Activated CD8-positive, alpha-beta memory T cell treated with anti-CD3 and anti-CD28 coated beads, Interleukin-2, amount 50 U/mL, for 1 hour (primary cell): Measurements from ENCODE around the gene PPP1R18.

ENCODE experiments used
- DNase-seq: peaks from one replicate; pipeline ENCODE4 v3.0.0-alpha.2; 2020; ENCODE audit errors: extremely low read depth

PPP1R18 gene

DNA sequence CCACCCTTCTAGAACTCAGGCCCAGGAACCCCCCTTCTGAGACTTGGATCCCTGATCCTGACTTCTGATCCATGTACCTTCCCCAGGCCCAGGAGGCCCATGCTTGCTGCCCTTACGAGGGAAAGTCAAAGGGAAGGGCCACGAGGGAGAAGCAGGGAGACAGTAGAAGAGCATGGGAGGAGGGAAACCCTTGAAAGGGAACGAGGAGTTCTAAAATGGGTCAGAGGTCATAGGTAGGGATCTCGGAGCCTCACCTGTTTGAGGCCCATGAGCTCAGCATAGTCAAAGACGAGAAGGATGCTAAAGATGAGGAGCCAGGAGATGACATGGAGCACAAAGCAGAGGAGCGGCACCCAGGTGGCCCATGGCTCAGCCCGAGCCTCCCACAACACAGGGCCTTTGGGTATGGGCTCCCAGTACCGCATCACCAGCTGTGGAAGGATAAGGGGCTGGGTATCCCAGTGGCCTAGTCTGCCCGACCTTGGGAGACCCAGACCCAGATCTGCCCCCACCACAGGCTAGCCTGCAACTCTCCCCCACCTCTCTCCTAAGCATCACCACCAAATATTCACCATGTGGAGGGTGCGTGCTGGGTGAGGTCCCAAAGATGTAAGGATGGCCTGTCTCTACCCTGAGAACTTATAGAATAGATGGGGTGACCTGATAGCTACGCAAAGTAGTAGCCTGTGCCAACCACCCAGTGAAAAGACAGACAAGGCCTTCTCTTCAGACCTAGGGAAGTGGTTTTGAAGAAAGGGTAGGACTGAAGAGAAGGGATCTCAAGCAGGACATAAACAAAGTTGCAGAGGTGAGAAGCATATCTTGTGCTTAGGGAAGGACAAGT lies 2.8 kb upstream of the PPP1R18 start:
- DNase-seq = no peak

- no peak for DNase-seq
Observed at GRCh38 chr6:30688569-30688968, 2.1 kb upstream of the PPP1R18 start.

DNA sequence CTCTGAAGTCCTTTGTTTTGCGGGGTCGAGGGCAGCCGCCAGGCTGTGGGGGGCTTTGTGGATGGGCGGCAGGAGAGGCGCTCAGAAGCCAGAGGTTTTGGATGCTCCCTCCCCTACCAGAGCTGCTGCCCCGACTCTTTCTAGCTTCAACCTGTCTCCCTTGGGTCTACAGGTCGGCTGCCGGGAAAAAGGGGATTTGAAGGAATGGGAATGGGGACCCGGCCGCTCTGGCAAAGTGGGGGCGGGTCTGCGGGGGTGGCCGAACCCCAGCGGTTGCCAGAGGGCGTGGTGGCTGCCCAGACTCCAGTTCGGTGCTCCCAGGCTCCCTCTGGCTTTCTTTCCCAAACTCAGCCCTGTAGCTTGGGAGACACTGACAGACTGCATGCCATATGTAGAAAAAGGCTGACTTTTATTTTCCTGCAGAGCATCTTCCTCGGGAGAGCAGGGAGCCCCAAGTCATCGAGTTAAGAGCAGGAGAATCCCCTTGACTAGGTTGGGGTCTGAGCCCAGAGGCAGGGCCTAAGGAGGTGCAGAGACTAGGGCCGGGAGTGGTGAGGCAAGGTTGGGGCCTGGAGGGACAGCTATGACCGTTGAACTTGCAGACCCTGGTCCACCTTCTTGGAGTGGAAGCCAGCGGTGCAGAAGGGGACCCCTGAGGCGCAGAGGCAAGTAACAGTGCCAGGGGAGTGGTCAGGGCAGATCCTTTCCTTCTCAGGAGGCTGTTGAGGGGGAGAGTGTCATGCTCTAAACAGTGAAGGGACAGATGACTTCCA lies 1.4 kb upstream of the PPP1R18 start:
- DNase-seq = no peak

DNA sequence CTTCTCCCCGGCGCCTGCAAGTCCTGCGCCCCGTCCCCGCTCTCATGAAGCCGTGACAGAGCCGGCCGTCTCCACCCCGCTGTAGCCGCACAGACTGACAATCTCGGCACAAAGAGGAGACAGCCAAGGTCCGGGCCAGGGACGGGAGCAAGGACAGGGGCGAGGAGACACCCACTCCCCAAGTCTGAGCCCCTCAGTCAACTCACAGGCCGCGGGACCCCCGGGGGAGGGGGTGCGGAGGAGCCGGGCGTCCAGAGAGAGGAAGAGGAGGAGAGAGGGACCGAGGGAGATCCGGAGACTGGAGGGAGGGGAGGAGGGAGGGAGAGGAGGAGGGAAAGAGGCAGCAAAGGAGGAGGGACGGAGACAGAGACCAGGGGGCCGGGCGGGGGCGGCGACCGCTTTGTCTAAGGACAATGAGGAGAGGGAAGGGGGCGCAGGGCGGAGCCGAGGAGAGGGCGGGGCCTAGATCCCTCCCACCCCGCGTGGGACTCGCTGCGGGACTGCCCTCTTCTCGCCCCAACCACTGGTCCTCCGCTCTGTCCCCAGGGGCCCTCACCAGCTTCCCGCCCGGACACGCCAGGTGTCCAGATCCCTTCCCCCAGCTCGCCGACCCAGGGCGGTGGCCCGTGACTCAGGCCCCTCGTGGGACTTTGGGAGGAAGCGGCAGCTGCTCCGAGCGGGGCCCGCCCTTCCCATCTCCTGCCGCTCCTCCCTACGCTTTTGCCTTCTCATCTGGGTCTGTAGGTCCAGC lies 638 bp upstream of the PPP1R18 start:
- no peak for DNase-seq

DNA sequence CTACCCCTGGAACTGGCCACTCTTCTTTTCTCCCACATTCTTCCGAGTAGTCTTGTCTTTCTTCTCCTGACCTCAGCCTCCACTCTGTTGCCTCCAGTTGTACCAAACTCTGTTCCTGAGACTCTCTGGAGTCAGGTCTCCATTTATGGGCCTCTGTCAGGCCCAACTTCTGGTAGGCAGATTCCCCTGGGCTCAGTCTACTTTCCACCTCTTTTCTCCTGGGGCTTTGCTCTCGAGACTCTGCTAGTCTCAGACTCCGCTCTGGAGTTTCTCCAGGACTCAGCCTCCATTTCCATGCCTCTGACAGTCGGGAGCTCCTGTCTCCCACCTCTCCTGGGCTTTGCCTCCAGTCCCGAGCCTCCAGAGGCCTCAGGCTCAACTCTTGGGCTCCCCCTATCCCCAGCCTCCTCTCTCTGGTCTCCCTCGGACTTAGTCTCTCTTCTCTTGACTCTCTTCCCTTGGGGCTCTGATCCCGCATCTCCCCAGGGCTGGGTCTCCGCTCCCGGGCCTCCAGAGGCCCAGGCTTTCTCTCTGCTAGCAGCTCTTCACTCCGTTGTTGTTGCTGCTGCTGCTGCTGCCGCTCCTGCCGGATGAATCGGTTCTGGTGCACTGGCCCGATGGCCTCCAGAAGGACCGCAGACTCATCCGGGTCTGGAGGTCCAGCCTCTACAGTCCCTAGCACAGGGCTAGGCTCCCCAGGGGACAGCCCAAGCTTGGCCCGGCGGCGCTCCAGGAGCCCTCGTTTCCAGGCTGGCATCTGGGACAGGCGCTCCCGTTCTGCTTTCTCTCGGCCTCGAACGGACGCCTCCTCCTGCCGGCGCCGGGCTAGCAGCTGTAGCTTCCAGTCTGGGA lies 1.1 kb downstream of the PPP1R18 start:
- no peak for DNase-seq

DNA sequence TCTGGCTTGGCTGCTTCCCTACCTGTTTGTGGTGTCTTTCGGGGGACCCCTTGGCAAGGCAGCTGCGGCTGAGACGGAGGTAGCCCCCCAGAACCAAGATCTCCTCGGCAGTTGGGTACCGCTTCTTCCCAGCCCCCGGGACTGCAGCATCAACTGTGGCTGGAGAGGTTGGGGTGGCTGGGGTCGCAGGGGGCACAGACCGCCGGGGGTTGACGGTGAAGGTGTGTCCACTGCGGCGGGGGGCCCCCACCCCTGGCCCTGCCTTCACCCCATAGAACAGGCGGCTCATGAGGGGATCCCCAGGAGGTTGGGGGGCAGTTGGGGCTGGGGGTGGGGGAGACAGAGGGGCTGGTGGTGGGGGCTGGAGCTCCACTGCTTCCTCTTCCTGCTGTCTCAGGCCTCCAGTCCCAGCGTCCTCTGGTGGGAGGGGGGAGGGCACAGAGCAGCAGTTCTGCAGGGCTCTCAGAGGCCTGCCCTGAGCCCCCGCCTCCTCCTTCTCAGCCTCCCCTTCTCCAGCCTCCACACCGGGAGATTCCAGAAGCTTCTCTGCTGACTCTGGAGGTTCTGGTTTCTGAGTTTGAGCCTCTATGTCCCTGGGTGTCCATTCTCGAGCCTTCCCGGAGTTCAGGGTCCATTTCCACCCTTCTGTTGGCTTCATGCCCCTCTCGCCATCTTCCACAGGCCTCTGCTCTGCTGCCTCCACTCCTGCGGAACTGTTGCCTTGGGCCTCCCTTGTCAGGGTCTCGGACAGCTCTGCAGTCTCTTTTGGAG lies 1.9 kb downstream of the PPP1R18 start:
- no peak for DNase-seq

DNA sequence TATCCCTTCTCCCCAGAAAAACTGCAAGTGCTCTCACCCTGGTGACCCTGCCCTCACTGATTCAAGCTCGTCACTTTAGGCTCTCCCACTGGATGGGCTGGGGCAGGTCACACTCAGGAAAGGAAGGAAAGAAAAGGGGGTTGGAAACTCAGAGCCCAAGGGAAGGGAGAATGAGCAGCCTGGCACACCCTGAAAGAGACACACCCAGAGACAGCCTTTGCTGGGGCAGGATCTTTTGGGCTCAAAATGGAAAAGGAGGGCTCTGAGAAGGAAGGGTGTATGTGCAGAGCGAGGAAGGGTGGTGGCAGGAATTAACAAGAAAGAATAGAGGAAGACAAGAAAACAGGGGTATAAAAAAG lies 2.5 kb downstream of the PPP1R18 start:
- no peak for DNase-seq

DNA sequence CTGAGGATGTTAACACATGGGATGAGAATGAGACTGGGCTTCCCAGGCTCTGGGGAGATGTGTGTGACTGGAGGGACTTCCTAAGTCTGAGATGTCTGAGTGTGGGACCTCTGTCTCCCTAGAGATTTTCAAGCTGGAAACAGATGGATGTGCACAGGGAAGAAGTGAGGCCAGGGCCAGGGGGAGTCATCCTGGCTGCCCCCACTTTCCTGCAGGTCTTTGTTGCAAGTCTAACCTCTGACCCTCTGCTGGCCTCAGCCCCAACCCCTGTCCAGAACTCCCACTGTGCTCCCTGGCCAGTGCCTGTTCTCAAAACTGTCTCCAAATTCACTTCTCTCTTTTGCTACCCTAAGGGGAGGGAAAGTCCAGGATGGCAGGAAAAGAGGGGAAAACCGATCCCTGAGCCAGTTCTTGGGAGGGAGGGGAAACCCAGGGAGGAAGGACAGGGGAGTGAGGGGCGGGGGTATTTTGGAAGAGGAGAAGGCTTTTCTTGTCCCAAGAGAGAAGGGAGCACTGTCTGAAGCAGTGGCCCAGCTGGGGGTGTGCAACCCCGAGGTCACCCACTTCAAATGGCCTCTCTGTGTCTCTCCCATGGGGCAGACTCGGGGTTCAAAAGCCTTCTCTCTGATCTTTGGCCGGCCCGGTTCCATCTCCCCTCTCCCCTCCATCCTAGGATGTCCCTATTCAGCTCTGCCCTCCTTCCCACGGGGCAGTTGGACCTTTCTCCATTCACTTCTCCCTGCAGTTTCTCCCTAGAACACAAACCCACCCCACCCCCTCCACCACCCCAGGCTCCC lies 3.1 kb downstream of the PPP1R18 start:
- no peak for DNase-seq

DNA sequence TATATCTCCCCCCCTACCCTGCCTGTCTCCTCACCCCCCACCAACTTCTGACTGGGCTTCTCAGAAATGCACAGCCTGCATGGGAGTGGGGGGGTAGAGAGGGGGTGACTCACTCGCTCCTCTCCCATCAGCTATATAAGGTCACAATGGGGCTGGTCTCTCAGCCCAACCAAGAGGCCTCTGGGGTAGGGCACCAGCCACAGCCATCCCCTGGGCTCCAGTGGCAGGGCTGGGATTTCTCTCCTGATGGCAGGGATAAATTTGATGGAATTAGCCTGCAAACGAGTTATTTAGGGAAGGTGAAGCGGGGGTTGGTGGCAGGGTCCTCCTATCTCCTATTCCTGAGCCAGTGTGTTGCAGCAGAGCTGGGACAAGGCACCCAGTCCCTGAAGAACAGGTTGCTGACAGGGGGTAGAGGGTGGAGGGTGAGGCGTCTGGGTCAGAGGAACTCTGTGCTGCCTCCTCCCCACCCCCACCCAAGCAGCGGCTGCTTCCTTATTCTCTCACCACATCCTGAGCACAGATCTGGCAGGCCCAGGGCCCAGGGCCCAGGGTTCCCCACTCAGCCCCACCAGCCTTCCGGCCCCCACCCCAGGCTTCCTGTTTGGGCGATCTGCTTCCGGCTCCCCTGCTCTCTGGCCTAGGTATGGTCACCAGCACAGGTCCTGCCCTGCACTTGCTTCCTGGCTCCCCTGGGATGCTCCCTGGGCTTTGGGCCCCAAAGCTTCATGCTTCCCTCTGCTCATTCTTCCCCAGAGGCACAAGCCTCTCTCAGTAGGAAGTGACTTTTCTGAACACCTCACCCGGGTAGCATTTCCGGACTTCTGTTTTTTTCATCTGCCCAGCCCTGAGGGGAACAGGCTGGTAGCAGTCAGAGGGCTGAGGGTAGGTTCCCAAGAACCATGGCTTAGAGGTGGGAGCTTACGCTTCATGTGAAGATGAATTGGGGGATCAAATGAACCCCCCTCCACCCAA lies 4.0 kb downstream of the PPP1R18 start:
- DNase-seq = peak; percentile 71

GRCh38 chr6:30681766-30682142 lies 4.7 kb downstream of the PPP1R18 start:
- no peak for DNase-seq

DNA sequence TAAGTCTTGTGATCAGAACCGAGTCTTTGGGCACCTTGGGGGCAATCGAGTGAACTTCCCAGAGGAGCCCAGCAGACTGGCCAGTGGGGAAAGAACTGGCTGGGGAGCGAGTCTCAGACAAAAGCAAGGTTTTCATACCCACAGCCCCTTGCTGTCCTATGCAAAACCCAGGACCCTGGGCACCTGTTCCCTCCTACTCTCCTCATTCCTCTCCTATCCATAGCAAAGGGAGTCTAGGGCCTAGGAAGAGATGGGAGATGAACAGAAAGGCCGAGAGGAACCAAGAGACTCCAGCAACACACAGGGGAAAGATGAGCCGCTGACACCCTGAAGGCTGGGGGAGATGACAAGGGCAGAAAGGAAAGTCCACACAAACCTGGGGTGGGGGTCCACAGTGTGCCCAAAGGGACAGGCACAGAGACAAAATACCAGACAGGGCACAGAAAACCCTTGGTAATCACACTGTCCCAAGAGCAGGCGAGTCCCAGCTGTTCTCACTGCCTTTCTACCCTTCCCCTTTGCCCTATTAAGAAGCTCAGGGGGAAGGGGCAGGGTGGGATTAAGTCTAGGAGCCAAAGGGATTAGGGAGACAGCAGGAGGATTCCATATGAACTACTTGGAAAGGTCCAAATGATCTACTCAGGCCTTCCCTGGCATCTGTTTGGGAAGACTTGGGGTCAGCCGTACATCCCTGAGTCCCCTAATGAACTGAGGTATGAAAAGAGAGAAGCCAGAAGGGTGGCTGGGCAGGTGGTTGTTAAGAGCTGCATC lies 6.5 kb downstream of the PPP1R18 start:
- DNase-seq = no peak

DNA sequence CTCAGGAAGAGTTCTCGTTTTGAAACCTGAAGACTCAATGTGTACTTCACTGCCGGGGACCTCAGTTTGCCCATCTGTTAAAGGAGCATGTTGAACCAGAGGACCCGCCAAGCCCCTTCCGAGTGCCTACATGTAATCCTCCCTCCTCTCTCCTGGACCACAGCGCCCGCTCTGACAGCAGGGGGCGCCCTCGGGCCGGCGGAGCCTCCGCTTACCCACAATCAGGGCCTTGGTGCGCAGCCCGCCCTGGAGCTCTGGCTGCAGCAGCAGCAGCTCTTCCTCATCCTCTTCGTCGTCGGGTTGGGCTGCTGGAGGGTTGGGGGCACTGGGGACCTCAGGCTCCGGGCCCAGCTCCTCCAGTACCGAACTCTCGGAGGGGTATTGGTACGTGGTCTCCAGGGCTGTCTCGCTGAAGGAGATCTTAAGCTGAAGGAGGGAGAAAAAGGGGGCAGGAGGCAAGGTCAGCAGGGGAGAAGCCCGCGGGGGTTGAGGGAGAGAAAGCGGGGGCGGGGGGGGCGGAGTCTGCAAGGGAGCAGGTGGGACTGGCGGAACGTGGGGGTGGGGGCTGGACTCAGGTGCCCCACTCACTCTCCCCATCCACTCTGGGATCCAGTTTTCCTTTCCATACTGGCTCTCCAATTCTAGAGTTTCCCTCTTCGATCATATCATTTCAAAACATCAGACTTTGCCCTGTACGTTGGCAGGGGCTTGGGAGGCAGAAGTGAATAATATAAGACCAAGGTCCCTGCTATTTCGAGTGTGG lies 7.3 kb downstream of the PPP1R18 start:
- peak; percentile 77 for DNase-seq

DNA sequence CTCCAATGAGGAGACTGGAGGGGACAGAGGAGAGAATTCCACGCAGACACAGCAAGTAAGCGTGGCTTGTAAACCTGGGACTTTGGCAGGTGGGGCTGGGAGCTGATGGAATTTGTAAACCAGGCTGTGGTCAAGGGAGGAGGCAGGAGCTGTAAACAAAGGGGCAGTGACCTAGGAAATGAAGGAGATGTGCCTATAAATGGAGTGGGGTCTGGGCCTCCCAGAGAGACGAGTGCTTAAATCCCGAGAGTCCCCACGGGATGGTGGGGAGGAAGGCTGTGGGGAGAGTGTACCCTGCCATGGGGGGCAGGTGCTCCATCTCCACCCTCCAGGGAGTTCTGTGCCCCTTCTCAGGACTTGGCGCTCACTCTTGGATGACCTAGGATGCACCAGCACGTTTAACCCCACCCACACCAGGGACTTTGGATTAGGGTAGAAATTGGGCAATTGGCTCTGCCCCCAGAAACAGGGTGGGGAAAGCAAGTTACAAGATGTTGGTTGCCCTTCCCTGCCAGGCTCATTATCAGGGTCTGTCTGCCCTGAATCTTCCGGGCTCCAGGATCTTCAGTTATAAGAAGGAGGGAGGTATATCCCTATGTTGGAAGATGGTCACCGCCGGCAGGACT lies 9.7 kb downstream of the PPP1R18 start:
- no peak for DNase-seq

DNA sequence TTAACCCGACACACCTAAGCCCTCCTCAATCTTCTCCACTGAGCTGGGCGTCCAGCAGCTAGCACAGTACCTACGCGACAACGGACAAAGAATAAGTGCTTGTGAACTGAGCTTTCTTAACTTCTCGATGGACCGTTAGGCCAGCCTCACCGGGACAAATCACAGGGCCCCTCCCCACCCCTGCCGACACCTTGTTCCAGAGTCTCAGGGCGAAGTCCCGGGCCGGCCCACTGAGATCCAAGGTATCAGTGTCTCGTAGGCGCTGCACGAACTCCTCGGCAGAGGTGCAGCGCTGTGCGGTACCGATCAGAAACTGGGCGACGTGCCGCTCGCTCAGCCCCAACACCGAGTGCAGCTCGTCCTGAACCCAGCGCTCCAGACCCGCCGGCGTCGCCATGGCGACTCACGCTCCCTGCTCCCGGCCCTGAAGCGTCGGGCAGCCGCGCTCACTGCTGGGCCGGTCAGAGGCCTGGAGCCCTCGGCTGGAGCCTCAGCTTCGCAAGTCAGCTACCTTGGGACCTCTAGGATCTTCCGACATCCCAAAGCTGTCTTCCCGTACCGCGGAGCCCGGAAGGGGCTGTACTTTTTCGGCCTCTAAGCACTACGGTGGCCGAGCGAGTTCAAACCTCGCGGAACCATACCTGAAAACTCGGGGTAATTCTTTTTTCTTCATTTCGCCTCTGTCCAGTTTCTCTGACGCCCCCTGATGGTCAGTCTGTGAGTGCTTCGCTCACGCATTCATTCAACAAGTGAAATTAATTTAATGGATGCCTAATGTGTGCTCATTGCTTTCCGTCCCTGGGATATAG lies 13.8 kb downstream of the PPP1R18 start, which contains the start of gene DHX16:
DHX16 (minus strand) TSS at position 562 of the 809 bp plus-strand sequence; CDS start at position 397, 165 bp downstream.
- DNase-seq = peak; percentile 86

GRCh38 chr6:30670760-30671527 lies 15.5 kb downstream of the PPP1R18 start:
- DNase-seq = no peak
